H1 (cell line): ENCODE measurements around the gene SMAD7. TPM values are rescaled to one million over a fixed set of nuclear protein-coding genes. Genes with fewer than 3 reads are reported as not detected.

Source experiments
- BRCA1 ChIP-seq: IDR thresholded peaks from 2 replicates; pipeline ENCODE4 v1.6.1; 2012; ENCODE audit warnings: low read depth, low read length, improper control_type of control experiment
- CEBPB ChIP-seq: IDR thresholded peaks from 2 replicates; pipeline ENCODE4 v1.6.1; 2012; ENCODE audit warnings: low read depth, low read length
- RFX5 ChIP-seq: IDR thresholded peaks from 2 replicates; pipeline ENCODE4 v1.6.1; 2011; ENCODE audit warnings: low read depth, low read length, improper control_type of control experiment, borderline replicate concordance
- polyA plus RNA-seq, 7 experiments: library from polyadenylated mRNA; depleted of rRNA in 3 of 7; stranded (reverse) in 5 of 7; unstranded in 2 of 7; fragments of >200 nt in 5 of 7; fragments of 200-250 nt in 2 of 7; gene quantifications; 1 replicate in 5 of 7; 2 replicates in 1 of 7; 4 replicates in 1 of 7; pipeline versions ENCODE4 v1.2.1 to v1.2.3, GENCODE V29; 2011 to 2013; ENCODE audit warnings: missing spikeins in 2 of 7, mixed read lengths in 2 of 7
- total RNA-seq: library from RNA; stranded (reverse); fragmentation: NEBNext Ultra II Directional; extraction: Animal tissue kit (Norgen Biotek cat#: 25700); gene quantifications from 2 replicates; pipeline ENCODE4 v1.2.1, GENCODE V29; 2021
- TF ChIP-seq, protein P1 (sequence below): IDR thresholded peaks from 2 replicates; pipeline ENCODE4 v1.6.1; 2012; ENCODE audit warnings: low read length, inconsistent platforms
- TF ChIP-seq, protein P2 (sequence below): fragments of 300-600 bp; sonication (generic); IDR thresholded peaks from 2 replicates; pipeline ENCODE4 v1.7.1; 2012; ENCODE audit warnings: low read length, moderate library complexity, mild to moderate bottlenecking, inconsistent platforms; ENCODE audit not compliant: insufficient replicate concordance

SMAD7 gene
- total and polyA plus RNA-seq, 2 of the 8 experiments (the other 6 are each of a cell fraction or from before 2014, with no cell fraction given): 6.5 to 15.5 TPM

DNA sequence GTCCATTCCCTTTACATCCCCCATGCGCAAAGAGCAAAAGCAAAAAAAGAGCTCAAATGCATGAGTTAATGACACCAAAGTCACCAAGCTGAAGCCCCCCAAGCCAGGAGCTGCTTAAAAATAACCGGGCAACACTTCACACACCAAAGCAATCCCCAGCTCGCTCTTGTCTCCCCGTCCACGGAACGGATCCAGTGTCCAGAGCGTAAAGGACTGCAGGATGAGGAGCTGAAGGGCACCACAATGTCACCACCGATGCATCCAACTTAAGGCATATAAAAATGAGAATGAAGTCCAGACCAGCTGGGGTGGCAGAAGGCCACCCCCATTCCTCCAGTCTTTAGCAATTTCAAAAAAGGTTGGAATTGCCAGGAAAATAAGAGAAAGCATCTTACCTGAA, 8.7 kb downstream of the SMAD7 start (continued):
- TF ChIP-seq, protein P1, sequence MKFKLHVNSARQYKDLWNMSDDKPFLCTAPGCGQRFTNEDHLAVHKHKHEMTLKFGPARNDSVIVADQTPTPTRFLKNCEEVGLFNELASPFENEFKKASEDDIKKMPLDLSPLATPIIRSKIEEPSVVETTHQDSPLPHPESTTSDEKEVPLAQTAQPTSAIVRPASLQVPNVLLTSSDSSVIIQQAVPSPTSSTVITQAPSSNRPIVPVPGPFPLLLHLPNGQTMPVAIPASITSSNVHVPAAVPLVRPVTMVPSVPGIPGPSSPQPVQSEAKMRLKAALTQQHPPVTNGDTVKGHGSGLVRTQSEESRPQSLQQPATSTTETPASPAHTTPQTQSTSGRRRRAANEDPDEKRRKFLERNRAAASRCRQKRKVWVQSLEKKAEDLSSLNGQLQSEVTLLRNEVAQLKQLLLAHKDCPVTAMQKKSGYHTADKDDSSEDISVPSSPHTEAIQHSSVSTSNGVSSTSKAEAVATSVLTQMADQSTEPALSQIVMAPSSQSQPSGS: no peak
- TF ChIP-seq RFX5: no peak
- no peak for TF ChIP-seq CEBPB
- TF ChIP-seq, protein P2, sequence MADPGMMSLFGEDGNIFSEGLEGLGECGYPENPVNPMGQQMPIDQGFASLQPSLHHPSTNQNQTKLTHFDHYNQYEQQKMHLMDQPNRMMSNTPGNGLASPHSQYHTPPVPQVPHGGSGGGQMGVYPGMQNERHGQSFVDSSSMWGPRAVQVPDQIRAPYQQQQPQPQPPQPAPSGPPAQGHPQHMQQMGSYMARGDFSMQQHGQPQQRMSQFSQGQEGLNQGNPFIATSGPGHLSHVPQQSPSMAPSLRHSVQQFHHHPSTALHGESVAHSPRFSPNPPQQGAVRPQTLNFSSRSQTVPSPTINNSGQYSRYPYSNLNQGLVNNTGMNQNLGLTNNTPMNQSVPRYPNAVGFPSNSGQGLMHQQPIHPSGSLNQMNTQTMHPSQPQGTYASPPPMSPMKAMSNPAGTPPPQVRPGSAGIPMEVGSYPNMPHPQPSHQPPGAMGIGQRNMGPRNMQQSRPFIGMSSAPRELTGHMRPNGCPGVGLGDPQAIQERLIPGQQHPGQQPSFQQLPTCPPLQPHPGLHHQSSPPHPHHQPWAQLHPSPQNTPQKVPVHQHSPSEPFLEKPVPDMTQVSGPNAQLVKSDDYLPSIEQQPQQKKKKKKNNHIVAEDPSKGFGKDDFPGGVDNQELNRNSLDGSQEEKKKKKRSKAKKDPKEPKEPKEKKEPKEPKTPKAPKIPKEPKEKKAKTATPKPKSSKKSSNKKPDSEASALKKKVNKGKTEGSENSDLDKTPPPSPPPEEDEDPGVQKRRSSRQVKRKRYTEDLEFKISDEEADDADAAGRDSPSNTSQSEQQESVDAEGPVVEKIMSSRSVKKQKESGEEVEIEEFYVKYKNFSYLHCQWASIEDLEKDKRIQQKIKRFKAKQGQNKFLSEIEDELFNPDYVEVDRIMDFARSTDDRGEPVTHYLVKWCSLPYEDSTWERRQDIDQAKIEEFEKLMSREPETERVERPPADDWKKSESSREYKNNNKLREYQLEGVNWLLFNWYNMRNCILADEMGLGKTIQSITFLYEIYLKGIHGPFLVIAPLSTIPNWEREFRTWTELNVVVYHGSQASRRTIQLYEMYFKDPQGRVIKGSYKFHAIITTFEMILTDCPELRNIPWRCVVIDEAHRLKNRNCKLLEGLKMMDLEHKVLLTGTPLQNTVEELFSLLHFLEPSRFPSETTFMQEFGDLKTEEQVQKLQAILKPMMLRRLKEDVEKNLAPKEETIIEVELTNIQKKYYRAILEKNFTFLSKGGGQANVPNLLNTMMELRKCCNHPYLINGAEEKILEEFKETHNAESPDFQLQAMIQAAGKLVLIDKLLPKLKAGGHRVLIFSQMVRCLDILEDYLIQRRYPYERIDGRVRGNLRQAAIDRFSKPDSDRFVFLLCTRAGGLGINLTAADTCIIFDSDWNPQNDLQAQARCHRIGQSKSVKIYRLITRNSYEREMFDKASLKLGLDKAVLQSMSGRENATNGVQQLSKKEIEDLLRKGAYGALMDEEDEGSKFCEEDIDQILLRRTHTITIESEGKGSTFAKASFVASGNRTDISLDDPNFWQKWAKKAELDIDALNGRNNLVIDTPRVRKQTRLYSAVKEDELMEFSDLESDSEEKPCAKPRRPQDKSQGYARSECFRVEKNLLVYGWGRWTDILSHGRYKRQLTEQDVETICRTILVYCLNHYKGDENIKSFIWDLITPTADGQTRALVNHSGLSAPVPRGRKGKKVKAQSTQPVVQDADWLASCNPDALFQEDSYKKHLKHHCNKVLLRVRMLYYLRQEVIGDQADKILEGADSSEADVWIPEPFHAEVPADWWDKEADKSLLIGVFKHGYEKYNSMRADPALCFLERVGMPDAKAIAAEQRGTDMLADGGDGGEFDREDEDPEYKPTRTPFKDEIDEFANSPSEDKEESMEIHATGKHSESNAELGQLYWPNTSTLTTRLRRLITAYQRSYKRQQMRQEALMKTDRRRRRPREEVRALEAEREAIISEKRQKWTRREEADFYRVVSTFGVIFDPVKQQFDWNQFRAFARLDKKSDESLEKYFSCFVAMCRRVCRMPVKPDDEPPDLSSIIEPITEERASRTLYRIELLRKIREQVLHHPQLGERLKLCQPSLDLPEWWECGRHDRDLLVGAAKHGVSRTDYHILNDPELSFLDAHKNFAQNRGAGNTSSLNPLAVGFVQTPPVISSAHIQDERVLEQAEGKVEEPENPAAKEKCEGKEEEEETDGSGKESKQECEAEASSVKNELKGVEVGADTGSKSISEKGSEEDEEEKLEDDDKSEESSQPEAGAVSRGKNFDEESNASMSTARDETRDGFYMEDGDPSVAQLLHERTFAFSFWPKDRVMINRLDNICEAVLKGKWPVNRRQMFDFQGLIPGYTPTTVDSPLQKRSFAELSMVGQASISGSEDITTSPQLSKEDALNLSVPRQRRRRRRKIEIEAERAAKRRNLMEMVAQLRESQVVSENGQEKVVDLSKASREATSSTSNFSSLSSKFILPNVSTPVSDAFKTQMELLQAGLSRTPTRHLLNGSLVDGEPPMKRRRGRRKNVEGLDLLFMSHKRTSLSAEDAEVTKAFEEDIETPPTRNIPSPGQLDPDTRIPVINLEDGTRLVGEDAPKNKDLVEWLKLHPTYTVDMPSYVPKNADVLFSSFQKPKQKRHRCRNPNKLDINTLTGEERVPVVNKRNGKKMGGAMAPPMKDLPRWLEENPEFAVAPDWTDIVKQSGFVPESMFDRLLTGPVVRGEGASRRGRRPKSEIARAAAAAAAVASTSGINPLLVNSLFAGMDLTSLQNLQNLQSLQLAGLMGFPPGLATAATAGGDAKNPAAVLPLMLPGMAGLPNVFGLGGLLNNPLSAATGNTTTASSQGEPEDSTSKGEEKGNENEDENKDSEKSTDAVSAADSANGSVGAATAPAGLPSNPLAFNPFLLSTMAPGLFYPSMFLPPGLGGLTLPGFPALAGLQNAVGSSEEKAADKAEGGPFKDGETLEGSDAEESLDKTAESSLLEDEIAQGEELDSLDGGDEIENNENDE: no peak
- TF ChIP-seq BRCA1: no peak
- TF ChIP-seq, all 59 proteins: peak for 0
